Measurements from ENCODE around the gene TMC5.

DNA sequence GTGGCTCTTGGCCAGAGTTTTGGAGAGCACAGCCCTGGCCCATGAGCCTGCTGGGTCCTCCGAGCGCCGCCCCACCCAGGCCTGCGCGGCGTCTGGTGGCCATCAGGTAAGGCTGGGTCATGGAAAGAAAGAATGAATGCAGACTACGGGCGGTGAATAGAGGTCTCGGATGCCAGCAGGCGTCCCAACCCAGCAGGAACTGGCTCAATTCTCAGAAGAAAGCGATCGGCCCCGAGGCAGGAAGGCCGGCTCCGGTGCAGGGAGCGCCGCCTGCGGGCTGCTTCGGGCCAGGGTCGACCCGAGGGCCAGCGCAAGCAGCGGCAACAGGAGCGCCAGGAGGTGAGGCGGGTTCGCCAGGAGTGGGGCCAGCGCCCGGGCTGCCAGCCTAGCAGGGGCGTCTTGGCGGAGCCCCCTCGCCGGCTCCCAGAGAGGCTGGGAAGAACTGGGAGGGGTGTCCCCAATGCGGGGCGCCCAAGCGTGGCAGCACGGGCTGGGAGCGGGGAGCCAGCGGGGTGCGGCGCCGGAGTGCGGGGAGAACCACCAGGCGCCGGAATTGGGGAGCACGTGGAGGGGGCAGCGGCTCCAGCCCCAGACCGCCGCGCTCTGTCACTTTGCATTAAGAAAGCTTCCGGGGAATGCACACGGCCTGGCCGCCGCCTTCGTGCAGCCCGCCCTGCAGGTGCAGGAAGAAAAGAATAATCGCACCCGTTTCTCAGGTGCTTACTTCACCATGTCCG lies 7.1 kb upstream of the TMC5 start:
- TF ChIP-seq, protein P1, sequence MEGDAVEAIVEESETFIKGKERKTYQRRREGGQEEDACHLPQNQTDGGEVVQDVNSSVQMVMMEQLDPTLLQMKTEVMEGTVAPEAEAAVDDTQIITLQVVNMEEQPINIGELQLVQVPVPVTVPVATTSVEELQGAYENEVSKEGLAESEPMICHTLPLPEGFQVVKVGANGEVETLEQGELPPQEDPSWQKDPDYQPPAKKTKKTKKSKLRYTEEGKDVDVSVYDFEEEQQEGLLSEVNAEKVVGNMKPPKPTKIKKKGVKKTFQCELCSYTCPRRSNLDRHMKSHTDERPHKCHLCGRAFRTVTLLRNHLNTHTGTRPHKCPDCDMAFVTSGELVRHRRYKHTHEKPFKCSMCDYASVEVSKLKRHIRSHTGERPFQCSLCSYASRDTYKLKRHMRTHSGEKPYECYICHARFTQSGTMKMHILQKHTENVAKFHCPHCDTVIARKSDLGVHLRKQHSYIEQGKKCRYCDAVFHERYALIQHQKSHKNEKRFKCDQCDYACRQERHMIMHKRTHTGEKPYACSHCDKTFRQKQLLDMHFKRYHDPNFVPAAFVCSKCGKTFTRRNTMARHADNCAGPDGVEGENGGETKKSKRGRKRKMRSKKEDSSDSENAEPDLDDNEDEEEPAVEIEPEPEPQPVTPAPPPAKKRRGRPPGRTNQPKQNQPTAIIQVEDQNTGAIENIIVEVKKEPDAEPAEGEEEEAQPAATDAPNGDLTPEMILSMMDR (IDR thresholded peaks at IDR 0.05): peak in 1 of 6 experiments; percentile 16
- TF ChIP-seq POLR2A (IDR thresholded peaks at IDR 0.05): no peak
